ENCODE results near the gene CTDSP1. TPM values are rescaled to one million over a fixed set of nuclear protein-coding genes. Genes with fewer than 3 reads are reported as not detected.

CTDSP1 gene, protein sequence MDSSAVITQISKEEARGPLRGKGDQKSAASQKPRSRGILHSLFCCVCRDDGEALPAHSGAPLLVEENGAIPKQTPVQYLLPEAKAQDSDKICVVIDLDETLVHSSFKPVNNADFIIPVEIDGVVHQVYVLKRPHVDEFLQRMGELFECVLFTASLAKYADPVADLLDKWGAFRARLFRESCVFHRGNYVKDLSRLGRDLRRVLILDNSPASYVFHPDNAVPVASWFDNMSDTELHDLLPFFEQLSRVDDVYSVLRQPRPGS
- 77.3 and 130 TPM in 2 replicates for total RNA-seq

DNA sequence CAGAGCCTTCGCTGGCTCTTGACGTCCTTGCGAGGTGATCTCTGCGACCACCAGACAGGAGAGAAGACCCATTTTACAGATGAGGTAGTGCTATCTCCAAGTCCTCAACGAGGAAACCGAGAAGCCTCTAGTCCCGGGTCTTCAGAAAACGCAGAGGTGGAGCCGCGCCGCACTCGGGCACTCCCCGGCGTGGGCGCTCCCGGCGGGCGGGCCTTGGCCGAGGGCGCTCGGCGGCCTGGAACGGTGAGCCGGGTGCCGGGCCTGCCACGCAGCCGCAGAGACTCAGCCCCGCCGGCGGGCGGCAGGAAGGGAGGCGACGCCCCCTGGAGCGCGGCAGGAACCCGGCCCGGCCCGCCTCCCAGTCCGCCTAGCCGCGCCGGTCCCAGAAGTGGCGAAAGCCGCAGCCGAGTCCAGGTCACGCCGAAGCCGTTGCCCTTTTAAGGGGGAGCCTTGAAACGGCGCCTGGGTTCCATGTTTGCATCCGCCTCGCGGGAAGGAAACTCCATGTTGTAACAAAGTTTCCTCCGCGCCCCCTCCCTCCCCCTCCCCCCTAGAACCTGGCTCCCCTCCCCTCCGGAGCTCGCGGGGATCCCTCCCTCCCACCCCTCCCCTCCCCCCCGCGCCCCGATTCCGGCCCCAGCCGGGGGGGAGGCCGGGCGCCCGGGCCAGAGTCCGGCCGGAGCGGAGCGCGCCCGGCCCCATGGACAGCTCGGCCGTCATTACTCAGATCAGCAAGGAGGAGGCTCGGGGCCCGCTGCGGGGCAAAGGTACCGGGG, at the start of gene CTDSP1:
TSS of gene CTDSP1 (plus strand) at position 478 of the 776 bp plus-strand sequence. CDS start at position 701, 223 bp downstream.

DNA sequence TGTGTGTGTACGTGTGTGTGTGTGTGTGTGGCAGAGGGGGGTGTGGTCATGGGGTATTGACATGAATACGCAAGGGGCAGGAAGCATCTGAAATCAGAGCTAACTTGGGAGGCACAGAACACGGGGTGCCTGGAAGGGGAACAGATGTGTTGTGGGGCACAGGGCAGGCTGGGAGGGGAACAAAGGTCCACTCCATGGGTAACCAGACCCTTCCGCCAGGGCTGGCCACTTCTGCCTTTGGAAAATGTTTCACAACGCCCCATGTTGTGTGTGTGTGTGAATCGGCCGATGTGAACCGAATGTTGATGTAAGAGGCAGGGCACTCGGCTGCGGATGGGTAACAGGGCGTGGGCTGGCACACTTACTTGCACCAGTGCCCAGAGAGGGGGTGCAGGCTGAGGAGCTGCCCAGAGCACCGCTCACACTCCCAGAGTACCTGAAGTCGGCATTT, 17.7 kb upstream of the CTDSP1 start, which contains the start of gene SLC11A1:
TSS of gene SLC11A1 (plus strand) at position 358 of the 451 bp plus-strand sequence. CDS start 96 bp downstream, outside the sequence.

DNA sequence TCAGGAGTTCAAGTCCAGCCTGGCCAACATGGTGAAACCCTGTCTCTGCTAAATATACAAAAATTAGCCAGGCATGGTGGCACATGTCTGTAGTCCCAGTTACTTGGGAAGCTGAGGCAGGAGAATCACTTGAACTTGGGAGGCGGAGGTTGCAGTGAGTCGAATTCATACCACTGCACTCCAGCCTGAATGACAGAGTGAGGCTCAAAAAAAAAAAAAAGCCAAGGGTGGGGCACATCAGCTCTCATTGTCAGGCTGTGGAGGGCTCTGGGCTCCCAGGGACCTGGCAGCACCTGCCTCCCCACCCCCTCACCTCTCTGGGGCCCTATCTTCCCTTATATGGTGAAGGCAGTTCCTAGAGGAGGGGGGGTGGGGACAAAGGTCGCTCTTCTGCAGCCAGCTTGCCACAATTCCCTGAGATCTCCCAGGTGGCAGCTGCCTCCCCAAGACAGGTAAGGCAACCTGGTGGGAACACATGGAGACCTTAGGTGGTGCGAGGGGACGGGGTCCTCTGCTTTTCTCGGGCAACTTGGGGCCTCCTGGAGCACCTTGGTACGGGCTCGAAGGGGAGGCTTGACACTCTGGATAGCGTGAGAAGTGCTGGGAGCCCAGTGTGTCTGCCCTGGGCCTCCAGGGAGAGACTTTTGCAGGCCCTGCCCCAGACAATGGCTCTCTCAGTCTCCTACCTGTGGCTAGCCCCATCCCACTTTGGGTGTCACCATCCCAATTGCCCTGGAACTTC, 19.2 kb downstream of the CTDSP1 start, which contains the start of gene VIL1:
TSS of gene VIL1 (plus strand) at position 407 of the 742 bp plus-strand sequence. CDS start 4,656 bp downstream, outside the sequence.

Small RNAs within 50 kb of the gene (small RNA-seq; reads per million reads assigned to genes)
- 951 reads per million, percentile 99 among the genes with 10 or more reads in this experiment for gene MIR26B

Other genes with a start within 250 kb of the CTDSP1 start
- not detected in 2 replicates for gene CXCR1, start 232.9 kb upstream of the CTDSP1 start, total RNA-seq
- 268 and 530 TPM in 2 replicates for gene ARPC2, start 182.7 kb upstream of the CTDSP1 start, total RNA-seq
- 0.39 and 1.2 TPM in 2 replicates for gene GPBAR1, start 138.9 kb upstream of the CTDSP1 start, total RNA-seq
- gene AAMP, start 129.7 kb upstream of the CTDSP1 start, total RNA-seq, result 113 and 117 TPM in 2 replicates
- 27.9 and 37.8 TPM in 2 replicates for gene PNKD, start 129.3 kb upstream of the CTDSP1 start, total RNA-seq
- gene TMBIM1, start 107.4 kb upstream of the CTDSP1 start, total RNA-seq, result 143 and 283 TPM in 2 replicates
- not detected in 2 replicates for gene CATIP, start 43.0 kb upstream of the CTDSP1 start, total RNA-seq
- gene SLC11A1, start 17.6 kb upstream of the CTDSP1 start, total RNA-seq, result 0.22 and 0.39 TPM in 2 replicates
- gene VIL1, start 19.3 kb downstream of the CTDSP1 start, total RNA-seq, result not detected in 2 replicates
- gene USP37, start 168.5 kb downstream of the CTDSP1 start, total RNA-seq, result 11.7 and 27.9 TPM in 2 replicates
- gene CNOT9, start 169.0 kb downstream of the CTDSP1 start, total RNA-seq, result 34.5 and 52.8 TPM in 2 replicates
- gene PLCD4, start 208.0 kb downstream of the CTDSP1 start, total RNA-seq, result not detected in 2 replicates